ENCODE measurements around the gene ZNF692.
"Not testable (repeated sequence)": the region's sequence is repeated elsewhere in the genome, so short reads cannot be mapped to it uniquely, and the experiment has no call there.

Gene ZNF692, protein sequence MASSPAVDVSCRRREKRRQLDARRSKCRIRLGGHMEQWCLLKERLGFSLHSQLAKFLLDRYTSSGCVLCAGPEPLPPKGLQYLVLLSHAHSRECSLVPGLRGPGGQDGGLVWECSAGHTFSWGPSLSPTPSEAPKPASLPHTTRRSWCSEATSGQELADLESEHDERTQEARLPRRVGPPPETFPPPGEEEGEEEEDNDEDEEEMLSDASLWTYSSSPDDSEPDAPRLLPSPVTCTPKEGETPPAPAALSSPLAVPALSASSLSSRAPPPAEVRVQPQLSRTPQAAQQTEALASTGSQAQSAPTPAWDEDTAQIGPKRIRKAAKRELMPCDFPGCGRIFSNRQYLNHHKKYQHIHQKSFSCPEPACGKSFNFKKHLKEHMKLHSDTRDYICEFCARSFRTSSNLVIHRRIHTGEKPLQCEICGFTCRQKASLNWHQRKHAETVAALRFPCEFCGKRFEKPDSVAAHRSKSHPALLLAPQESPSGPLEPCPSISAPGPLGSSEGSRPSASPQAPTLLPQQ

DNA sequence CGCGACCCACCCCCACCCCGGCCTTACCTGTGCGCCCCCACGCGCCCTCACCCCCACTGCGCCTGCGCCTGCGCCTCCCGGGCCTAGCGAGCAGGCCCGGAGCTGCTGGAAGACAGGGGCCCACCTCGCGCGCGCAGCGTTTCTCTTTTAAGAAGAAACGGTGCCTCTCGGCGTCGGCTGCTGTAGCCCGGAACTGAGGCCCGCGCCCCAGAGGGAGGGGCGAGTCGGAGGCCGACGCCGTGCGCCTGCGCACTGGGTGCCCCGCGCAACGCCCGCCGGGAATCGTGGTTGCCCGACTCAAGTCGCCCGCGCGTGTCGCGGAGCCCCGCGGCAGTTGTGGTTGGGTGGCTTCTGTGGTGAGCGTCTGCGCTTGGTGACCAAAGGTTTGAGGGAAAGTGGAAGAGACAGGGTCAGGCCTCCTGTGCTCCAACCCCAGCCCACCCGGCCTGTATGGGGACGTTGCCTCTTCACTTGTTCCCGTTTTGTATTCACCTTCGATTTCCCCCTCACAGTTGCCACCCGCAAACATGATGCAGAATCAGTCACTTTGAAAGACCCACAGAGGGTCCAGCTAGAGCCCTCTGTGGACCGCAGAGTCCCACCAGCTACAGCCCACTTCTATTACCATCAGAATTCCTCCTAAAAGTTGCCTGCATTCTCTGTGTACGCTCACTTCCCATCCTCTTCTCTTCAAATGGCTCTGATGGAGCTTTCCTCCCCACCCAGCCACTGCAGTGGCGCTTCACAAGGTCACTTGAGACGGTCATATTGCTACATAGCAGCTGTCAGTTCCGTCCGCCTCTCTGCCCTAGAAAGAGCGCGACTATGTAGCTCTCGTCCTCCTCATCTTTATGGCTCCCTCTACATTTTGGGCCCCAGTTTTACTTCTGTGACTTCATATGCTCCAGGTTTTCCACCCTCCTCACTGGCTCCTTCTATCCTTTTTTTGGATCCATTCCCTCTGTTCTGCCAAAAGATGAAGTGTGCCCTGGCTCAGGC is at the start of gene ZNF692:
Gene ZNF692 (minus strand): TSS at position 195 of the 999 bp plus-strand sequence. CDS start 776 bp downstream, outside the sequence.
- peak; percentile 94 to 96 for DNase-seq (ENCODE audit: low read depth in 2 of 2)

DNA sequence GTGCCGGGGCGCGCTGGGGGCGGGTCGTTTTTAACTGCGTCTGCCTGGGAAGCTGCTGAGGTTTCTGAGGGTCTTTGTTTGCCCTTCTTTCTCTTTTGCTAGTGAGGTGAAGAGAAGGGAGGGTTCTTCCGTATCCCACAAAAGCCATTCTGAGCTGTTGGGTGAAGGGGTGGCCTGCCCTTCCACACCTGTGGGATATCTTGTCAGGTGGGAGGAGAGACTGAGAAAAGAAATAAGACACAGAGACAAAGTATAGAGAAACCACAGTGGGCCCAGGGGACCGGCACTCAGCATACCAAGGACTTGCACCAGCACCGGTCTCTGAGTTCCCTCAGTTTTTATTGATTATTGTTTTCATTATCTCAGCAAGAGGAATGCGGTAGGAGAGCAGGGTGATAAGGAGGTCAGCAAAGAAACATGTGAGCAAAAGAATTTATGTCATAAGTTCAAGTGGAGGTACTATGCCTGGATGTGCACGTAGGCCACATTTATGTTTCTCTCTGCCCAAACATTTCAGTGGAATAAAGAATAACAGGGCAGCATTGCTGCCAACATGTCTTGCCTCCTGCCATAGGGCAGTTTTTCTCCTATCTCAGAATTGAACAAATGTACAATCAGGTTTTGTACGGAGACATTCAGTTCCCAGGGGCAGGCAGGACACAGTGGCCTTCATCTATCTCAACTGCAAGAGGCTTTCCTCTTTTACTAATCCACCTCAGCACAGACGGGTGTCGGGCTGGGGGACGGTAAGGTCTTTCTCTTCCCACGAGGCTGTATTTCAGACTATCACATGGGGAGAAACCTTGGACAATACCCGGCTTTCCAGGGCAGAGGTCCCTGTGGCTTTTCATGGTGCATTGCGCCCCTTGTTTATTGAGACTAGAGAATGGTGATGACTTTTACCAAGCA is 48.1 kb upstream of the ZNF692 start:
- no peak for DNase-seq (ENCODE audit: low read depth in 2 of 2)

DNA sequence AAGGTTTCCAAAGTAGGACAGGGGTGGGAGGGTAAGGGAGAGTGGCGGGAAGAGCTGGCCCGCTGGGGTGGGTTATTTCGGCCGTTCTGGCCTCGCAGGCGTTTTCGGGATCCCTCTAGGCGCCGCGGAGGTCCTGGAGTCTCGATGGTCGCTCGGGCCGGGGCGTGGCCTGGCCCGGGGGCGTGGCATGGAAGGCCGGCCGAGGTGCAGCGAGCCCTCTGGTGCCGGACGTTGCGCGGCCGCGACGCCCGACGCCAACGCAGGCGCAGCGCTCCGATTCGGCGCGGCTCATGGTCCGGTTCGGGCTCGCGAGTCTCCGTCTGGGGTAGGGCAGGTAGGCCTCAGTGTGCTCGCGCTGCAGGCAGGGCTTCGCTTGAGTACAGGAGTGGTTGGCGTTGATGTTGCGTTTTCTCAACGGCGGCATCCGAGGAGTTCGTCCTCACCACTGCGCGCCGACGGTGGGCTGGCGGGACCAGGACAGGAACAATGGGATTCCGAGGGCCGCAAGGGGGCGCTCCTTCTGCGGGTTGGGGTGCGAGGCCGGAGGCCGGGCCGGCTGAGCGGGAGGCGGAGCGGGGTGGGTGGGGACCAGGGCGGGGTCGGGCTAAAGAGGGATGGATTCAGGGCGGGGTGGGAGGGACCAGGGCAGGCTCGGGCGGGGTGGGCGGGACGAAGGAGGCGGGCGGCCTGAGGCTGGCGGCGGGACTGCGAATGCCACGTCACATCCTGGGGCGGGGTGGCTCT is 47.3 kb upstream of the ZNF692 start, which contains the start of gene PGBD2:
Gene PGBD2 (plus strand): TSS at position 227 of the 744 bp plus-strand sequence. CDS start 7,628 bp downstream, outside the sequence.
- DNase-seq (ENCODE audit: low read depth in 2 of 2), result peak; percentile 89 to 92

DNA sequence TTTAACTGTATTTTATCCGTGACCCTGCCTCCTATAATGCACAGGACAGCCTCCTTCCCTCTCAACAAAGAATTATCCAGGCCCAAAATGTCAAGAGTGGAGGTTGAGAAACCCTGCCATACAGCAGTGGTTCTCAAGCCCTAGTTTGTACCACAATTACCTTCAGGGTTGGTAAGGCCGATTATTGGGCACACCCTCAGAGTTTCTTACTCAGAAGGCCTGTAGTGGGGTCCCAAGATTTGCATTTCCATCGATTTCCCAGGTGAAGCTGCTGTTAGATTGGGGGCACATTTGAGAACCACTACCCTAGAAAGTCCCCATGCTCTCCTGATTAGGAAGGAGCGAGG is 46.8 kb upstream of the ZNF692 start:
- no peak for DNase-seq (ENCODE audit: low read depth in 2 of 2)

DNA sequence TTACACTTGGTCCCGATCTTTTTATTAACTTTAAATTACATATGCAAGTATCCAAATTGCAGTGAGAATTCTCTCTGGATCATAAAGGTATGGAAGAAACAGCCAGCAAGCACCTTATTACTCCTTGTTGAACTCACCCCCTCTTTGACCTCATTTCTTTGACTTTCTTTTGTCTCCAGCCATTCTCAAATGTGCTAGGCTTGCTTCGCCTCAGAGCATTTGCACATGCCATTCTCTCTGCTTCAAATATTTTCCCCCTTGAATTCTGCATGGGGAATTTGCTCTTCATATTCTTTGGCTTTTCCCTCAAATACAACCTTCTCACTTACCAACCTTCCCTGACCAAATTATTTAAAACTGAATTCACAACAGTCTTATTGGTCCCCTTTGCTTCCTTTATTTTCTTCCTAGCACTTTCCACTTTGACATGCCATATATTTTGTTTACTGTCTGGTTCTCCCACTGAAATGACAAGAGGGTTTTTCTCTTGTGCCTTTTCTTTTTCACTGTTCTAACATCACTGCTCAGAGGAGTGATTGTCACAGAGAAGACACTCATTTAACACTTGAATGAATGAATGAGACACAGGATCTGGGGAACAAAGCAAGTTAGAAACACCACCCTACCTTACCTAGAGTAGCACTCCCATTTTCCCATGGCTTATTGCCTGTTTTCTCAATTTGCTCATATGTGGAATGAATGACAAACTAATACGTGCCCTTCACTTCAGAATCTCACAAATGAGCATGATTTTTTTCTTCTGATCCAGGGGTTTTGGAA is 45.7 kb upstream of the ZNF692 start:
- no peak for DNase-seq (ENCODE audit: low read depth in 2 of 2)

DNA sequence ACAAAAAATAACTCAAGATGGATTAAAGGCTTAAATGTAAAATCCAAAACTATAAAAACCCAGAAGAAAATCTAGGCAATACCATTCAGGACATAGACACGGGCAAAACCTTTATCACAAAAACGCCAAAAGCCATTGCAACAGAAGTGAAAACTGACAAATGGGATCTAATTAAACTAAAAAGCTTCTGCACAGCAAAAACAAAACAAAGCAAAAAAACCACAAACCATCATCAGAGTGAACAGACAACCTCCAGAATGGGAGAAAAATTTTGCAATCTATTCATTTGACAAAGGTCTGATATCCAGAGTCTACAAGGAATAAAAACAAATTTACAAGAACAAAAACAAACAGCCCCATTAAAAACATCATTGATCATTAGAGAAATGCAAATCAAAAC is 42.7 kb upstream of the ZNF692 start:
- DNase-seq (ENCODE audit: low read depth in 2 of 2), result no peak

DNA sequence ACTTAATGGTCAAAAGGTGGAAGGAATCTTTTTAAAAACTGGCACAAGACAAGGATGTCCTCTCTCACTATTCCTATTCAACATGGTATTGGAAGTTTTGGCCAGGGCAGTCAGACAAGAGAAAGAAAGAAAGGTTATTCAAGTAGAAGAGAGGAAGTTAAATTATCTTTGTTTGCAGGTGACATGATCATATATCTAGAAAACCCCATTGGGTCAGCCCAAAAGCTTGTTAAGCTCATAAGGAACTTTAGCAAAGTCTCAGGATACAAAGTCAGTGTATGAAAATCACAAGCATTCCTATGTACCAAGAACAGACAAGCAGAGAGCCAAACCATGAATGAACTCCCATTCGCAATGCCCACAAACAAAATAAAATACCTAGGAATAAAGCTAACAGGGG is 41.8 kb upstream of the ZNF692 start:
- no peak for DNase-seq (ENCODE audit: low read depth in 2 of 2)

DNA sequence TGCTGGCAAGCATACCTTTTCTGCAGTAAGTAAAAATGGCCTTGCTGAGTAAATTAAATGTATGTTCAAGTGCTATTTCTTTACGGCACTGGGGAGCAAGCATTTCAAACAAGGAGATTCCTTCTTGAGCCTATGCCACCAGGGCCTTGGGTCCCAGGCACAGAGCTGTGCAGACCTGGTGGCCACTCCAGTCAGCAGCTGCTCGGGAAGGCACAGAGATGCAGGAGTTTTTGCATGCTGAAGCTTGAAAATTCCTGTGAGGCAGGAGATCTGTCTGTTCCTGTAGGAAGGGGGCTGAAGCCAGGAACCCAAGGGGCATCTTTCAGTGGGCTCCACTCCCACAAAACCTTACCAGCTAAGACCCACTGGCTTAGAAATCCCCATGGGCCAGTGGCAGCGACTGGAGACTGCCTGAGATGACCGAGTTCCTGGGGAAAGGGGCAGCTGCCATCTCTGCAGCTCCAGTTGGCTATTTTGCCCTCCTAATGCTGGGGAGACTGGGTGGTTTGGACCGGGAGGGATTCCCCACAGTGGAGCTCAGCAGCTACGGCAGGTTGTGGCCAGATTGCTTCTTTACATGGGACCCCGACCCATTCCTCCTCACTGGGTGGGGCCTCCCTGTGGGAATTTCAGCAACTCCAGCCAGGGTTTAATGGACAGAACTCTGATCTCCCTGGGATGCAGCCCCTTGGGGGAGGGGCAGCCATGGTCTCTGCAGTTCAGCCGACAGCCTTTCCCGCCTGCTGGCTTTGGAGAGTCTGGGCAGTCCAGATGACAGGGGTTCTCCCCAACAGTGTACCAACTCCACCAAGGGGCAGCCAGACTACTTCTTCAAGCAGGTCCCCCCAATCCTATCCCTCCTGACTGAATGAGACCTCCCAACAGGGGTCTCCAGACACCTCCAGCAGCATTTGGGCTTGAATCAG is 38.8 kb upstream of the ZNF692 start:
- DNase-seq (ENCODE audit: low read depth in 2 of 2), result no peak

DNA sequence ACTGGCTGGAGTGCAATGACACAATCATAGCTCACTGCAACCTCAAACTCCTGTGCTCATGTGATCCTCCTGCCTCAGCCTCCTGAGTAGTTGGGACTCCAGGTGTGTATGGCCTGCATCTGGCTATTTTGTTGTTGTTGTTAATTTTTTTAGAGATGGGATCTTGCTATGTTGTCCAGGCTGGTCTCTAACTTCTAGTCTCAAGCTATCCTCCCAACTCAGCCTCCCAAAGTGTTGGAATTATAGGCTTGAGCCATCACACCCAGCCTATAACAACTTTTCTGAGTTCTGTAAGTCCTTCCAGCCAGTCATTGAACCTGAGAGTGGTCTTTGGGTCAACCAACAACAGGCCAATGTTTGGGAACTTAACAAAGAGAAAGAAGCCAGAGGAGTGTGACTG is 36.0 kb upstream of the ZNF692 start:
- no peak for DNase-seq (ENCODE audit: low read depth in 2 of 2)

DNA sequence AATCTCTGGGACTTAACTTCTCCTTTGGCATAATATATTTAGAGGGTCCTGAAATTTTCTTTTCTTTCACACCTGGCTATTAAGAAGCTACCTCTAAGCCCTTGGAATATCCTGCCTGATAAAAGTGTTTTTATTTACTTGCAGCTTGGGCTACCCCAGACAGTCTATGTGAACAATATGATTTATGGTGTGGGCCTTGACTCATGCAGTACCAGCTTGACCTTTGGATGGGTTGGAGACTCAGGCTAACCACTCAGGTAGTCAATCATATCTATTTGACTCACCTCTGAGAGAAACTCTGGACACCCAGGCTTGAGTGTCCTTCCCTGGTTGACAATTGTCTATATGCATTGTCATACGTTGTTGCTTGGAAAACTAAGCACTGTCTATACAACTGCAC is 33.7 kb upstream of the ZNF692 start:
- DNase-seq (ENCODE audit: low read depth in 2 of 2), result no peak

DNA sequence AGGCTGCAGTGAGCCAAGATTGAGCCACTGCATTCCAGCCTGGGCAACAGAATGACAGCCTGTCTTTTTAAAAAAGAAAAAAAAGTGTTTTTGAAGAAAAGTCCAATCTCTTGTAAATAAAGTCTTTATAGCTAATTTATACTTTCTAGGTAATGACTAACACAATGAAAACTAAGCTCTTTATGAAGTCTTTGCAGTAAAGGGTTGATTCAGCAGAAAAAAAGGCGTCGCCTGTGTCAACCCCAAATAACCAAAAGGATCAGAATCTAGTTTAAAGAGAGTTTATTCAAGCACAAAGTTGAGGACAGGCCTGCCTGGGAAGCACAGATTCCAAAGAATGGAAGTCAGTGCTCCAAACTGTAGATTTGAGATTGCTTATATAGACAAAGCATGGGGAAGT is 32.9 kb upstream of the ZNF692 start:
- no peak for DNase-seq (ENCODE audit: low read depth in 2 of 2)

DNA sequence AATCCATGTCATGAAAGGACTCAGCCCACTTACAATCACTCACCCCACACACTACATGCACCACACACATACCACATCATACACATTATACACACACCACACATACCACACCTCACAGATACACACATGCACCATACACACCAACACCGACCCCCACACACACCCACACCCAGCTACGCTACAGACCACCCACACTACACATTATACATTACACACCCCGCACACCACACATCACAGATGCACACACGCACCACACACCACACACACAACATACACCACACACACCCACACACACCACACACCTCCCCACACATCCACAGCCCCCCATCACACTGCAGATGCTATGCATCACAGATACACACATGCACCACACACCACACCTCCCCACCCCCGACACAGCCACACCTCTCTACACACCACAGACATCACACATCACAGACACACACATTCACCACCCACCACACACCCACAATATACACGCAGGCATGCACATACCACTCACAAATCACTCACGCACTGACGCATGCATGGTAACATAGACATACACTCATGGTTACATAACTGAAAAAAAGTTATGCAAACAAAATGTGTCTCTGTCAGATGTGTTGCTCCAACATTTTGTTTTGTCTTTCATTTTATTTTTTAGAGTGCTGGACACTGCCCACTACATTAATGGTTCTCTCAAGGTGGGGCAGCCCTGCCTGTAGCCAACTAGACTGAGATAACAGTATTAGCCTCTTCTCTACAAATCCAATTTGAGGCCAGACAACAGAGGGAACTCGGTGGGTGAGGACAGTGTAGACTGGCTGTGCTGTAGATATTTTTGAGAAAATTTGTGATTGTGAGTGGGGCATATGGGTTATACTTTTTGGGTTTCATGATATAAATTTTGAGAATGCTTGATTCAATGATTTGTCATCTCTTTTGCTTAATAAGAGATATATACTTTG is 31.9 kb upstream of the ZNF692 start:
- no peak for DNase-seq (ENCODE audit: low read depth in 2 of 2)

DNA sequence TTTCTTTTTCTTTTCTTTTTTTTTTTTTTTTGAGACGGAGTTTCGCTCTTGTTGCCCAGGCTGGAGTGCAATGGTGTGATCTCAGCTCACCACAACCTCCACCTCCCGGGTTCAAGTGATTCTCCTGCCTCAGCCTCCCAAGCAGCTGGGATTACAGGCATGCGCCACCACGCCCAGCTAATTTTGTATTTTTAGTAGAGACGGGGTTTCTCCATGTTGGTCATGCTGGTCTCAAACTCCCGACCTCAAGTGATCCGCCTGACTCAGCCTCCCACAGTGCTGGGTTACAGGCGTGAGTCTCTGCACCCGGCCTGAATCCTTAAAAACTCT is 31.0 kb upstream of the ZNF692 start:
- not testable (repeated sequence) for DNase-seq (ENCODE audit: low read depth in 2 of 2)

DNA sequence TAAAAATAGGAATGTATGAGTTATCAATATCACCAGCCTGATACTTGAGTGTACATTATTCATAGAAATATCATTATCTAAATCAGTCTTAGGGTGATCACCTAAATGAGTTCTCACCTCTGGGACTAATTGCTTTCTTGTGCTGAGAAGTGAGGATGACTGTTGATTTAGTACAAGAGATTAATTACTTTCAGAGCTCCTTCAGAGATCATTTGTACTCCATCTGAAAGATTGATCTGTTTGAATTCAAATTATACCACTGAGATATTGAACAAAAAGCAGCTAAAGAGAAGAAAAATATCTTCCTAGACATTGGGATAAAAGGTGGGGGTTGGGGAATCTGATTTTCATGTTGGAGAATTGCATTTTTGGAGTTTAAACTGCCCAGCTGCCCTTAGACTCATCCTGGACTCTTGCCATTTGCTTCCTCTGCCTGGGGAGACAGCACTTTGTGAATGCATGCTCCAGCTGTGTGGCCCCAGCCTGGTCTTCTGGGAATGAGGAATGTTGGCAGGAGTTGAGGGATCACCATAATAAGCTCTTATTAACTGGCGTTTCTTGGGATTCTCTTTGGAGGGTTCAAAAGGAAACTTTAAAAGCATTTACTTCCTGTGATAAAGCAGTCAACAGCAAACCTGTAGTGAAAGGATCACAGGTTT is 27.5 kb upstream of the ZNF692 start:
- no peak for DNase-seq (ENCODE audit: low read depth in 2 of 2)

DNA sequence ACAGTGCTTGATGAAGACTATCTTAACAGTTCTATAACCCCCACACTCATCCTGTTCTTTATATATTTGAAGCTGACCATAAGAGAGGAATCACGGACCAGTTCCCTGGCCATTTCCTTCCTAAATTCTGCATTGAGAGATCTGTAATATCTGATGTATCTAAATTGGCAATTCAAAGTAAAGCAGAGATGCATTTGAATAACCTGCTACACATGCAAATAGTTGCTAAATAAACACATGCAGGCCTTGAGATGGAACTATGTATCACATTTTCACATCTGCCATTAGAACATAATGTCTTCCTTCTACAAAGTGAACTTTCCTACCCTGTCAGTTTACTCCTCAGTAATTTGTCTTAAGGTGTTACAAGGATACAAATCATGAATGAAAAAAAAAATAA is 26.8 kb upstream of the ZNF692 start:
- DNase-seq (ENCODE audit: low read depth in 2 of 2), result no peak

DNA sequence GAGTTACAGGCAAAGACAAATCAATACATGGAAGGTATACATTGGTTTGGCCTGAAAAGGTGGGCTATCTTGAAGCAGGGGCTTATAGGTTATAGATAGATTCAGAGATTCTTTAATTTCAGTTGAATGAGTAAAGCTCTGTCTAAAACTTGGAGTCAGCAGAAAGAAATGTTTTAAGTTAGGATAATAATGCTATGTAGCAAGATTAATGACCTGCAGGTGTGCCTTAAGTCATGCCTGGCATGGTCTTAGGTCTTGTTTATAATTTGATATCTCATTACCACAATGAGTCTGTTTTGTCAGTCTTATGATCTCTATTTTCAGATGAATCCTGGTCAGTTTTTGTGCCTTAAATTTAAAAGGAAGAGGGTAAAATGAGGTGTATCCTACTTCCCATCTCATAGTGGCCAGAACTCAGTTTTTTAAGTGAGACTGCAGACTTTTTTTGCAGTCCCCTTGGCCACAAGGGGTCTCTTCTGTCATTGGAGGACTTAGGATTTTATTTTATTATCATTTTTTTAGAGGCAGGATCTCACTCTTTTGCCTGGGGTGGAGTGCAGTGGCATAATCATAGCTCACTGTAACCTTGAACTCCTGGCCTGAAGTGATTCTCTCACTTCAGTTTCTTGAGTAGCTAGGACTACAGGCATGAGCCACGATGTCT is 25.9 kb upstream of the ZNF692 start:
- no peak for DNase-seq (ENCODE audit: low read depth in 2 of 2)

DNA sequence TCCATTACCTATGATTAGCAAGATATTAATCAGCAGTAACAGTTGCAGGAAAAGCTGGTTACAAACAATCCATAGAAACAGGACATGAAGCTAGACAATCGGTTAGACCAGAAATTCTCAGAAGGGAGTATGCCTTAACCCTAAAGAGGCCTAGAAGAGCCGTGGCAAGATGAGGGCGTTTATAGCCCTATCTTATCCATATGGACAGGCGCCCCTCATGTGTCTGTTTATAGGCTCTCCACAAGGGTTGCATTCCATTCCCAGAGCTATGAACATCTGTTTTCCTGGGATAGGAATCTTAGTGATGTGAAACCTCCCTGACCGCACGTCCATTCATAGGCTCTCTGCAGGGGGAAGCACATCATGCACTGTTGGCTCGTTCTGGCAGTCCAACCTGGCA is 23.5 kb upstream of the ZNF692 start:
- not testable (repeated sequence) for DNase-seq (ENCODE audit: low read depth in 2 of 2)

Data from activated CD8-positive, alpha-beta memory T cell treated with anti-CD3 and anti-CD28 coated beads for 4 hours (primary cell).